Measurements from ENCODE around the gene SLC37A2.

GRCh38 chr11:125084761-125085231 lies 21.7 kb downstream of the SLC37A2 start:
- TF ChIP-seq POLR2AphosphoS5 (IDR thresholded peaks at IDR 0.05; ENCODE audit: low read depth, low read length) (no peak), CTCF (IDR thresholded peaks at IDR 0.05) (no peak), REST (IDR thresholded peaks at IDR 0.05; ENCODE audit: insufficient read depth in 1 of 2, low read depth in 2 of 2, low read length in 1 of 2) (no peak)

Data from Panc1 (cell line).